ENCODE measurements around the gene NOP14. TPM values are rescaled to one million over a fixed set of nuclear protein-coding genes. Genes with fewer than 3 reads are reported as not detected.

NOP14 gene
- total RNA-seq, 1 donor from 2014 or later = 43.6 TPM

- DNase-seq (ENCODE audit: low read depth, low spot score) = no peak
These were observed 47.4 kb downstream of the NOP14 start for GRCh38 chr4:2915789-2916188.

DNA sequence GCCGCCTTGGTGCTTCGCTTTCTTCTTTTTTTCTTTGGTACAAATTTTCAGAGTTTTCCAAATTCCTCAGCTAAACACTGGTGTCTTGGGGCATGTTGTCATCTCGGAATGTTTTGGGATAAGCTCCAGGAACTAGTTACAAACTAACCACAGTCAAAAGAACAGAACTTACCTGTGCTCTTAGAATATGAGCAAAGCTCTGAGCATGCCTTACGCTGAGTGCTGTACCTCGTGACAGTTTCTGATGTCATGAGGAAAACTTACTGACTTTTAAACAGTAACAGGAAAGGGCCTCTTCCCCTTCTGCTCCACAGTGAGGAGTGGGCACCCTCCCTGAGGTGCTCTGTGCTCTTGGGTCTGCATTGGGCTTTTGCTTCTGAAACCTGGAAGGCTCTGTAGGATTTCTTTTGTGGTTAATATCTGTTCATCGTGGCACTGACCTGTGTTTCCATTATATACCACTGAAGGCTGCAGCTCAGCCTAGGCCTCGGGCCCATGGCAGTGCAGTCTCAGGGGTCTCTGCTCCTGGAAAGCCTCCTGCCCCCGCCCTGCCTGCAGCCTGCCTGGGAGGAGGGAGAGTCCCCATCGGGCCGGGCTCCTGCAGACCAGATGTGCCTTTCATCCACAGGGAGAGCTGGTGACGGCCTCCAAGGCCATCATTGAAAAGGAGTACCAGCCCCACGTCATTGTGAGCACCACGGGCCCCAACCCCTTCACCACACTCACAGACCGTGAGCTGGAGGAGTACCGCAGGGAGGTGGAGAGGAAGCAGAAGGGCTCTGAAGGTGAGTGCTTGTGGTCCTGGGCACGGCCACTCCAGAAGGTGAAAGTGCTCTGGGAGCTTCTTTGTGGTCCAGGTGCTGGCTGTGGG lies 48.7 kb downstream of the NOP14 start:
- no peak for DNase-seq (ENCODE audit: low read depth, low spot score)

DNA sequence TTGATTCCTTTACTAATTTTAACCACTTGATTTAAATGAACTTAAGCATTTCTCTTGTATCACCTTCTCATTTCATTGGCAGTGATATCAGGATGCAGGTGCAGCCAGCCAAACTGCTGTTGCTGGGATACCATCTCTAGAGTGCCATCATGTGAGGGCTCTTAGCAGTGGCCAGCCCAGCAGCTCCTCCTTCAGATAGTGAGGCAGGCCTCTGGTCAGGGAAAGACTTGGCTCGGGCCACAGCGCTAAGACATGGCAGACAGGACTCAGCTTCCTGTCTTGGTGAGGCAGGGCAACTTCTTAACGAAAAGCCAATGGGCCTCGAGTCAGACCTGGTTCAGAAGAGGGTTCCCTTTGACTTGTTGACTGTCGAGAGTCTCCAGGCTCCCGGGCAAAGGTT lies 50.0 kb downstream of the NOP14 start:
- no peak for DNase-seq (ENCODE audit: low read depth, low spot score)

DNA sequence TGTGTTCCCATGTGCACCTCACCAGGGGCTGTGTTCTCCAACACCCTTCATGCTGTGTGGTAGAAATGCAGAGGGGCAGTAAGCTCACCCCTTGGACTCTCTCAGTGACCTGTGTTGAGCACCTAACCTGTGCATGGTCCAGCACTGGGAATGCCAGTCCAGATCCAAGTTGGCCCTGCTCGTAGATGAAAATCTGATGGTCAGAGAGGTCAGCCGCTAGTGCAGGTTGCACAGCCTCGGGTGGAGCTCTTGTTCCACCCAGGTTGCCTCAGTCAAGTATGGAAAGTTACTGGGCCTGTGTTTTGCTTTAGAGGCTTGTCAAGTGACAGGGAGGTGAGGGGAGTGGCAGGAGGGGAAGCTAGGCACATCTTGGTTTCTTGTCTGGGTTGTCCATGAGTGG lies 51.3 kb downstream of the NOP14 start:
- DNase-seq (ENCODE audit: low read depth, low spot score) = no peak

GRCh38 chr4:2910409-2910808 lies 52.8 kb downstream of the NOP14 start:
- DNase-seq (ENCODE audit: low read depth, low spot score) = no peak

- no peak for DNase-seq (ENCODE audit: low read depth, low spot score)
These were observed 53.6 kb downstream of the NOP14 start for GRCh38 chr4:2909583-2909982.

DNA sequence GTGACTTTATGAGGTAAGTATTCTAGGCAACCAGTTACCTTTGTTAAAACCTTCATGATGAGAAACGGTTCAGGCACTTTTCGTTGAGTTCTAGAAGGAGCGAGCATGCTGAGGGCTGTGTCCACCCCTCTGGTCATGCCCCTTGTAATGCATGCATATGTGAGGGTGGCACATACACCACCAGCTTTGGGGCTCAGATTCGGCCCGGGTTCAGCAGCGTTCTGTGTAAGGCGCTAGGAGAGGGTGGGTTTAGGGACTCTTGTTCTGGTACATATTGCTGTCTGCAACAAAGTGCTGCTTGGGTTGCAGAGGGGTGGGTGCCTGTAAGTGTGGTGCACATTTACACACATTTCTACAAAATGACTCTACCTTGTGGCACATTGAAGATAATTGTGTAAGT lies 54.5 kb downstream of the NOP14 start:
- DNase-seq (ENCODE audit: low read depth, low spot score) = no peak

DNA sequence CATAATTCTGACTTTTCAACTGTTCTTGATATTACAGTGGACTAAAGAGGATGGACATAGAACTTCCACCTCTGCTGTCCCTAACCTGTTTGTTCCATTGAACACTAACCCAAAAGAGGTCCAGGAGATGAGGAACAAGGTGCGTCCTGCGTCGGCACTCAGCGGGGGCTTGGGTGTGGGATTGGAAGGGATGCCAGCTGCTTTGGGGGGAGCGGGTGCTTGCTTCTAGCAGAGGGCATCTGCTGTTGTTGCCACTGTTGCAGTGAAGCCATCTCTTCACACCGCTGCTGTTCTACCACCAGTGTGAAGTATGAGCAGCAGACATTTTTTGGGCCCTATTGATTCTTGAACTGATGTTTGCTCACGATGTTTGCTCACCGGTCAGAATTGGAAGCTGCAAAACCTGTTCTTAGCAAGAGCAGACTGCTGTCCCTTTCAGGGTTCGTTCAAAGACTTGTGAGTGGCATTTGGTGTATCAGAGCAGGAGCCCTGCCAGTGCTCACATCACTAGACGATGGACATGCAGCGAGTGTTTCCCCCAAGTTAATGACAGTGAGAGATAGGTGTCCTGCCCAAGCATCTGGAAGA lies 55.4 kb downstream of the NOP14 start:
- no peak for DNase-seq (ENCODE audit: low read depth, low spot score)

- no peak for DNase-seq (ENCODE audit: low read depth, low spot score)
These were observed 56.0 kb downstream of the NOP14 start for GRCh38 chr4:2907226-2907625.

- DNase-seq (ENCODE audit: low read depth, low spot score) = no peak
These were observed 57.0 kb downstream of the NOP14 start for GRCh38 chr4:2906218-2906617.

GRCh38 chr4:2905544-2905943 lies 57.7 kb downstream of the NOP14 start:
- DNase-seq (ENCODE audit: low read depth, low spot score) = no peak

- no peak for DNase-seq (ENCODE audit: low read depth, low spot score)
These were observed 61.1 kb downstream of the NOP14 start for GRCh38 chr4:2902126-2902525.

DNA sequence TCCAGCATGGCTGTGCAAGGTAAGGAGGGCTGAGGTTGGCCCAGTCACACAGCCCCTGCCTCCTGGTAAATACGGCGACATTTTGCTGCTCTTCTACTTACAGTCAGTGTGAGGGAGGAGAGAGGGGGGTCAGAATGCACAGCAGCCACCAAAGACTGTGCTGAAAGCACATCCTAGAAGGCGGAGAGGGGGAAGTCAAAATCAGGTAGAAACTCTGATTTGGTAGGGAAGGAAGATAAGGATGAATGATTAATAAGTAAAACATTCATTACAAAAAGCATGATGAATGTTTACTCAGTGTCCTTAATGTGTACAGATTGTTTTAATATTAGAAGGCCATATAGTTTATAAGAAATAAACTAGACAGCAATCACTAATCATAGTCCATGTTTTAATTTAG lies 62.0 kb downstream of the NOP14 start:
- no peak for DNase-seq (ENCODE audit: low read depth, low spot score)

- no peak for DNase-seq (ENCODE audit: low read depth, low spot score)
These were observed 62.5 kb downstream of the NOP14 start for GRCh38 chr4:2900741-2901140.

GRCh38 chr4:2898001-2898400 lies 65.2 kb downstream of the NOP14 start:
- DNase-seq (ENCODE audit: low read depth, low spot score) = no peak

GRCh38 chr4:2893772-2894171 lies 69.4 kb downstream of the NOP14 start:
- DNase-seq (ENCODE audit: low read depth, low spot score) = no peak

GRCh38 chr4:2891294-2891693 lies 71.9 kb downstream of the NOP14 start:
- DNase-seq (ENCODE audit: low read depth, low spot score) = no peak

- DNase-seq (ENCODE audit: low read depth, low spot score) = no peak
These were observed 74.3 kb downstream of the NOP14 start for GRCh38 chr4:2888886-2889285.

Other genes with a start within 250 kb of the NOP14 start
- 90.3 and 109 TPM in 2 replicates for gene TNIP2, start 207.1 kb downstream of the NOP14 start, total RNA-seq
- 24.9 and 26.3 TPM in 2 replicates for gene SH3BP2, start 170.3 kb downstream of the NOP14 start, total RNA-seq
- 161 and 205 TPM in 2 replicates for gene ADD1, start 119.6 kb downstream of the NOP14 start, total RNA-seq
- gene GRK4, start 165 bp upstream of the NOP14 start, total RNA-seq = 4.6 and 5.7 TPM in 2 replicates
- gene HTT-AS, start 111.1 kb upstream of the NOP14 start, total RNA-seq = not detected in 2 replicates
- gene HTT, start 111.3 kb upstream of the NOP14 start, total RNA-seq = 21.8 and 51.8 TPM in 2 replicates

Measured in pulmonary artery endothelial cell (primary cell).